Iris pigment epithelial cell (primary cell): ENCODE results near the gene RETREG2.

Source experiments
- DNase-seq: peaks from one replicate; pipeline ENCODE4 v3.0.0-alpha.2; 2011; ENCODE audit warnings: low read depth

Gene RETREG2

DNA sequence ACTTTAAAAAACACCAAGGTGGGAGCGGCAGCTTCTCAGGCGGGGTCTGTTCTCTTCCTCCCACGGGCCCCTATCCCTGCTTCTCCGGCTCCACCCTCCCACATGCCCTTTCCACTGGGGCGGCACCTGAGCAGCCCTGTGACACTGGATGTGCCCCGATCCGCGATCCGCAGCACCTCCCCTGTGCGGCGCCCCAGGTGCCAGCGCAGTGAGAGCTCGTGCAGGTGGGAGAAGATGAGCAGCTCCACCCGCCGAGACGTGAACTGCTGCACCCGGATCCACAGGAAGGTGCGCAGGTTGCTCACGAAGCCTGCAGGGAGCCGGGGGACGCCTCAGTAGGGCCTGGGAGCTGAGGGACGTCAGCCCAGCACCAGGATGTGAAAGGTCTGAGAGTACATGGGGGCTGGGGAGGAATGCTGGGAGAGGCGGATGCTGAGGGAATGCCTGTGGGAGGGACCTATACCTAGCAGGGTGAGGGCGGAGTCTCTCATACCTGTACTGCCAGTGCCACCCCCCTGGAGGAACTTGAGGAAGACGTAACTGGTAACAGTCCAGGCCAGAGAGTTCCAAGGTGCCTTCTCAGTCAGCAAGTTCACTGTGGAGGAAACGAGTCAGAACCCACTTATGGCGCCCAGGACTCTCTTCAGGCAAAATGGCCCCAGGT lies 37.9 kb downstream of the RETREG2 start:
- no peak for DNase-seq

DNA sequence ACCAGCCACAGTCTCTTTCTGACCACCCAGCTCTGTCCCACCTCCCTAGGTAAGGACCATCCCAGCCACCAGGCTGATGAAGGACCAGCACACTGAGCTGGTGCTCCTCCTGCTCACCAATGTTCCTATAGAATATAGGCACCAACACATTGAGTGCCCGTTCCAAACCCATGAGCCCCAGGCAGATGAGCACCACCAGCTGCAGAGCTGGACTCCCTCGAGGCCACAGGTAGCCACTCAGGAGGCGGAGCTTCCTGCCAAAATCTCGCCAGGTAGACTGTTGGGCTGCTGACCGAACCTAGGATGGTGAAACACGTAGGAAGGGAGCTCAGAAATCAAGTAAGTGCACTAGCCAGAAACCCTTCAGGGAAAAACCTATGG lies 38.5 kb downstream of the RETREG2 start:
- no peak for DNase-seq

DNA sequence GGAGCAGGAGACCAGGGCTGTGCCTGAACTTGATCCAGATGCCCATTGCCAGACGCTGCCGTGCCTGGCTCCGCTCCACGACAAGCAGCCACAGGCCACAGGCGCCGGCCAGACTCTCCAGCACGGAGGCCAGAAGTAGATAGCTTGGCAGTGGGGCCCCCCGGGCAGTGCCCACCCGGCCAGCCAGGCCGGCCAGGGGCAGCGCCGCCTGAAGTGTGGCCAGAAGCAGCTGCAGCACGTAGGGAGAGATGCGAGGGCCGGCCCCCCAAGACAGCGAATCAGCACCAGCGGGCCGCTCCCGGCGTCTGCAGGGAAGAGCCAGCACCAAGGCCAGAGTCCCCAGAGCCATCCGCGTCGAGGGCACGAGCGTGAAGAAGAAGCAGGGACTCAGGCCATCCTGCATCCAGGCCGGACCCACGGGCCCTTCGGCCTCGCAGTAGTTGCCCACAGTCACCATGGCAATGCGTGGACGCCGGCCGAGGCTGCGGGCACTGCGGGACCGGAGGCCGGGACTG lies 40.2 kb downstream of the RETREG2 start:
- peak; percentile 90 for DNase-seq

DNA sequence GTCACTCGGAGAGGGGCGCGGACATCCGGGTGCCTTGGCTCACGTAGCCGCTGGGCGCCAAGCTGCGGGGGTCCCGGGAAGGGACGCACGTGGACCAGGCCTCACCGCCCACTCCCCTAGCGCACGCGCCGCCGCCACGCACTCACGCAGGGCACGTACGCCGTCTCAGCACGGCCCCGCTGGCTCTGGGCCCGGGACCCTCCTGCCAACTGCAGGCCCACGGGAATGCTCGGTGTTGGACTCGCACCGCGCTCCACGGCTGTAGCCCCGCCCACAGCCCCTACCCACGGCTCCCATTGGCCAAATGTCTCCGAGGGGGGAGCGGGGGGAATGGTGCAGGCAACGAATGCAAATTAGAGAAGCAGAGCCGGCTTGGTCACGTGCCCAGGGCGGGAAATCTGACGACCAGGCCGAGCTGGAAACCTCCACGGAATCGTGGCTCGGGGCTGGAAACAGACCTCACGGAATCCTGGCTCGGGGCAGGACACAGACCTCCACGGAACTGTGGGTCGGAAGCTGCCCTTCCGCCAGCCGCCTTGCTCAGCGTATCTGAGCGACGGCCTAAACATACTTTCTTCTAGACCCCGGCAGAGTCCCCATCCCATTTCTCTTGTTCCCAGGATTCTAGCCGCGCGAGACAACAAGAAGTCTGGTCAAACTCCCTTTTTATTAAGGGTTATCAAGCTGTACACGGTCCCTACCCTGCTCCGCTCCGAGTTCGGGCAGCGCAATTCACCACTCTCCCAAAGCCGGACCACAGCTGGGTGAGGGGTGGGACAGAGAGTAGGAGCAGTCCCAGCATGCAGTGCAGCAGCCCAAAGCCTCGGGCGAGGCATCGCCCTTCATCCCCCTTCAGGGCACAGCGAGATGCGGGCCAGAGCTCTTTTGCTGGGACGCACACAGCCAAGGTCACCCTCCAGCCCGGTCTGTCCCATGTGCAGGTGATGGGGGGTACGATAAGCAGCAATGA lies 40.9 kb downstream of the RETREG2 start, which contains the start of gene ABCB6:
ABCB6 (minus strand) TSS at position 227 of the 970 bp plus-strand sequence. CDS start 285 bp downstream, outside the sequence.
- peak; percentile 94 for DNase-seq

DNA sequence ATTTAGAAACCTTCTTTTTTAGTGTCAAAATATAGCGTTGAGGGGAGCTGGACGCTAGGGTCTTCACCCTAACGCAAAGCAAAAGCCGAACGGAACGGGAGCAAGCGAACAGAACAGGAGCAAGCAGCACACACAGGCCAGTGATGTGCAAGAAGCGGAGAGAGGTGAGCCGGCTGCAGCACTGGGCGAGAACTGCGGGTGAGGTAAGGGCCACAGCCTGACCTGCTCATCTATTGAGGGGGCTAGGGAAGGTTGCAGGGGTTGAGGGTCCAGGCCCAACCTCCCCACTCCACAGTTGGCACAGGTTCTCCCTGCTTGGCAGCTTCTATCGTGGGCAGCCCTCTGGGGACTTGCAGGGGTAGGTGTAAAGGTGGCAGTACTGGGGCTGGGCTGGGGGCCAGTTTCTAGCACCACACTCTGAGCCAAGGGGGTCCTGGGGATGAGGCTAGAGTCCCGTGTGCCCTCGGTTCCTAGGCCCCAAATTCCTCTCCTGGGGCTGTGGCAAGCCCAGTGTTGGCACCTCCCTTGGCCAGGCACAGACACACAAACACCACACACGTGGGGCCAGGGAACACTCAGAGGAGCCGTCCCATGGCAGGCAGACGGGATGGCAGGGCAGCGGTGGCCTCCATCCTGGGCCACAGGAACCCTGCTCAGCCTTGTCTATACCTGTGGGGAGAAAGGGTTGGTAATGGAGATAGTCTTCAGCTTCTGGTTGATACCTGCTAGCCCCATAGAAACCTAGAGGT lies 41.9 kb downstream of the RETREG2 start:
- DNase-seq, result no peak

DNA sequence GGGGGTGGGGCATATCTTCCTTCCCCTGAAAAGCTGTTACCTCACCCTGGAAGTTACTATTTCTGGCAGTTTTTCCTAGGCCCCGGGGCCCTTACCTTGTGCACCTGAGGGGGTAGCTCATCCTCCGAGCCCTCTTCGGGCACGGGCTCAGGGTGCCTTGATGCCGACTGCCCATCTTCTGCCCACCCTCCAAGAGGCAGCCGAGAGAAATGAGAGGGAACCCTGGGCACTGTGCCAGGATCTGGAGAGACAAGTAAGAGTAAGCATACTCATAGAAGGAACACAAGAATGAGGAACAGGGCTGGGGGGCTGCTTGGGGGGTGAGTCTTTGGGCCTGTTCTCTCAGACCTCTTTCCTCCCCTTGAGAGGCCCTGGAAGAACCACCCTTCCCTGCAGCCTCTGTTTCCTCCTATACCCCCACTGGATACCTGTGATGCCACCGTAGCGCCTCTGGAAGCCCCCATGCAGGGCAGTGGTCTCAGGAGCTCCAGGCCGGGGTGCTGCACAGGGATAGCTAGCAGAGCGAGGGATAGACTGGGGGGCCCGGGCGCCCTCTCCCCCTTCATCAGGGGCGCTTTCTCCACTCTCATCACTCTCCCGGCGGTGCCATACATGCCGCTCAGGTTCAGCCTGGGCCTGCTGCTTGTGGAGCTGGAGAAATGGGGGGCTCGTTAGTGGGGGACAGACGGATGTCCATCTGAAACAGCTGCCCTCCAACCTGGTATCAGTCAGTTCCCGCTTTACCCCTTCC lies 42.8 kb downstream of the RETREG2 start:
- DNase-seq, result no peak

DNA sequence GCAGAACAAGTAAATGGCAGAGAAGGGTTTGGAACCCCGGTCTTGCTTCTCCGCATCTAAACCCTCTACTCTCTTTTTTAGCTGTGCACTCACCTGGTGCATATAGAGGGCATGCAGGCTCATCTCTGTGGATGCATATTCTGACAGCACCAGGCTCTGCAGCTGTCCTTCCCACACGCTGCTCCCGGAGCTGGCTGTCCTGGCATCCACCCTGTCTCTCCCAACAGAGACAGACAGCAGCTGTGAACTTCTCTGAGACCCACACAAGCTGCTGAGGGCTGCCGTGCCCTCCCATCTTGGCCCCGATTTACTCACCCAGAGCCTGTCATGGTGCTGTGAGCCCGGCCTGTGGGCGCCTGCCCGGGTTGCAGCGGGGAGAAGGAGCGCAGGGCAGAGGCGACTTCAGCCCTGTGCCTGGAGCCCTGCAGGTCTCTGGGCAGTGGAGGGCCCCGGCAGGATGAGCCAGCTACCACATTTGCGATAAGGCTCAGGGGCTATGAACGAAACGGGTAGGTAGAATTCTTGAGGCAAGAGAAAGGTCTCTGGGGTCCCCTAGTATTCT lies 44.0 kb downstream of the RETREG2 start:
- DNase-seq, result no peak

DNA sequence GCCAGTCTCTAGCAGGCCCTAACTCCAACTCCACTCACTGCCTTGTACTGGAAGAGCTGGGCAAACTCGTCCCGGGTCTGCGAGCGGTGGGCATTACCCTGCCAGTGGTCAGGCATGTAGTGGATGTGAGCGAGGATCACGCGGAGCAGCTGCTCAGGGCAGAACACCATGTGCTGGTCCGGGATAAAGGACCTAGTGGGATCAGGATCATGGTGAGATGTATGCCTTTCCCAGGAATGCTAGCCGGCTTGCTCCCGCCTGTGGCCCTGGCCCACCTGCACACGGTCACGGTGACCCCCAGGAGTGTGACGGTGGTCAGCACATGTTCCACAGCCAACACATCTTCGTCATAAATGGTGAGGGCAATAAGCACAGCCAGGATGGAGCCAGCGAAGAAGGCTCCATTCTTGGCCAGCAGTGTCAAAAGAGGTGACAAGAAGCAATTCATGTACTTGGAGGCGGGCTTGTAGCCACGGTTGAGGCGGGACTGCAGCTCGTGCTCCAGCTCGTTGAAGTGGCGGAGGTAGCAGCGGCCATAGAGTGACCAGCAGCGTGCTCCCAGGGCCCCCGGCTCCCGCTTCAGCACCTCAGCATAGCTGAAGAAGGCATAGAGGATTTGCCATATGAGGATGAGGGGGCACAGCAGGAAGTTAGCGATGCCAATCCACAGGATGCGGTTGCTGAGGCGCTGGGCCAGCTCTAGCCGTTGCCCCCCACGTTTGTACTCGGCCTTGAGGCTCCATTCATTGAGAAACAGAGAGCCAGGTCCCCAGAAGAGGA lies 45.9 kb downstream of the RETREG2 start:
- no peak for DNase-seq

DNA sequence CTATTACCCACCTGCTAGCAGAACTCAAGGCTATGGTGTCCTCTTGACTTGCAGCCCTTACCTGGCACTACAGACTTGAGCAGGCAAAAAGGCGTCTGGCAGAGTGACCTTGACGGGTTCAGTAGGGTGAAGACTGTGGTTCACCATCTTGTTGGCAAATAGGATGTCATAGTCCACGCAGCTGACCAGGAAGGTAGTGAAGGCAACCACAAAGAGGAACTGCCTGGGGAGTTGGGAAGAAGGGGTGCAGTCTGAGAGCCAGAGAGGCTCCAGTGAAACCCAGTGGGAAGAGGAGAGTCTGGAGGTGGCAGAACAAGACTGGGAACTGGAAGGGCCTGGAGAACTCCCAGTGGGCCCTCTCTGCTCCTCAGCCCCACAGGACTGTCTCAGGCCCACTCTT lies 47.3 kb downstream of the RETREG2 start:
- DNase-seq, result no peak

DNA sequence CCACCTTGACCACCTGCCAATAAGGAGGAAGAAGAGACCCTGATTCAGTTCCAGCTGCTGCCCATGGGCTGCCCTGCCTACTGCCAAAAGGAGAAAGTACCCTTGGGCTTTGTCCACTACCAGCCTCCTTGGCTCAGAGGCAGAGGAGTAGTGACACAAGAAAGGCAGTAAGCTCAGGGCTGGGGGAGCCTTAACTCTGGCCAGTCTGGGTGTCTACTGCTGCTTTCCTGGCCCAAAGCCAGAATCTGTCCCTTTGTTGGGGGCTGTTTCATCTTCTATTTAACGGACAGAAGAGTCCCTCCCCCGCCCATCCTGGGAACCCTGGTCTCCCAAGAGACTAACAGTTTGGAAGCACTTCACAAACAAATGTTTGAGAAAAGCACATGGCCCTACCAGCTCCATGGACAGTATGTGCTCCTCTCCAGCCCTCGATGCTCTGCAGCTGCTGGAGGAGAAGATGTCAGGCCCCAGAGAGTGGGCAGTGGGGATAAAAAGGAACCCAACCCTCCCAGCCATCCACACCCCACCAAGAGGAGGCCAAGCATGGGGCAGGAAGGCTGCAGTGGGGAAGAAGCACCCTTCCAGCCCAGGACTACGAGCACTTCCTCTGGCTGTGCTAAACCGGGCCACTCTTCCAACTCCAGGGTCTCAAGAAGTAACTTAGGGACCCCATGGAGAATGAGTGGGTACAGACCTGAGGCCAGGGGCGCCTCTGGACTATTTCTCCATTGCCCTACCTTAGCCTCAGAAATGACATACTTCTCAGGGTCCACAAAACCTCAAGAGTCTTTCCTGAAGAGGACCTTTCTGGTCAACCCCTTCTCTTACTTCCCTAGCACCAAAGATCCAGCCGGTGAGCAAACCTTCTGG lies 50.2 kb downstream of the RETREG2 start:
- DNase-seq, result no peak

DNA sequence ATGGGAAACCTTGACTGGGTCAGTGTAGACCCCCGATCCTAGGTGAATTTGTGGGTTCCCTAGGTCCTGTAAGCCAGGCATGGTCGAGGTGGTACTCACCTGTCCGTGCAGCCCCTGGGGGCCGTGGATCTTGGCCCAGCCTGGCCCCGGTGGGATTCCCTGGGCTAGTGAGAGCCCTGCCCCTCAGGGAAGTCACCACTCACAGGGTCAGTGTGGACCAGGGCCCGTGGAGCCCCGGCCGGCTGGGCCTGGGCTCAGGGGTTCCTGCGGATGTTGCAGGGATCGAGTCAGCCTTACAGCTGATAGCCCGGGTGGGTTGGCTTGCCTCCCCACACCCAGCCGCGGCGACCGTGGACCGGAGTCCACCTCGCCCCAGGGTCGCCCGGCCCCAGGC lies 50.8 kb downstream of the RETREG2 start:
- no peak for DNase-seq

DNA sequence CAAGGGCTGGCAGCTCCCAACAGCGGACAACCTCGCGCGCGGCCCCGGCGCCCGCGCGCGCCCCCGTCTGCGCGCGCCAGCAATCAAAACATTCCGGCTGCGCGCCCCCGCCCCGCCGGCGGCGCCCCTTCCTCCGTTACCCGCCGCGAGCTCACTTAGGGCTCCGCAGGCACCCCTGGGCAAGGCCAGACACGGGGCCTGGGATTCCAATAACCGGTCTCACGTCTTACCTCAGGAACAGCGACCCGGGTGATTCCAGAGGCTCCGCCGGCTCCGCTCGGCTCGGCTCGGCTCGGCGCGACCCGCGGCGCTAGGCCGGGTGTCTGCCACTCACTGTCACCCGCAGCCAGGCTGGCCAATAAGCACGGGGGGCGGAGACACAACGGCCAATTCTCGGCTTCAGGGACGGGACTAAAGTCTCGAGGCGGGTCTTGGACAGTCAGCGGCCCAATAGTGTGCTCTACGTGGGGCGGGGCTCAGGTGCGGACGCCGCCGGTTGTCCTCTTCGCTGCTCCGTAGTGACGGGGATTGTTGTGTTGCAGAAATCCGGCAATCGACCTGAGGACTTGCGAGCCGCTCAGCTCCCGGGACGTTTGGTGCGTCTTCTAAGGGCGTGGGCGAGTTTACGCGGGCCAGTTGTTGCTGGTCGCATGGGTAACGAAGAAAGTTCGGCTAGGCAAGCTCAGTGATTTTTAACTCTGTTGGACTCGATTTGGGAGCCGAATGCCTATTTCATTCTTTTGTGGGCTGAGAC lies 51.4 kb downstream of the RETREG2 start, which contains the start of the genes ANKZF1 and ATG9A:
ANKZF1 (plus strand) TSS at position 502 of the 754 bp plus-strand sequence. CDS start 452 bp downstream, outside the sequence.
ATG9A (minus strand) TSS at position 332 of the 754 bp plus-strand sequence. CDS start 1,612 bp downstream, outside the sequence.
- peak; percentile 100 for DNase-seq

DNA sequence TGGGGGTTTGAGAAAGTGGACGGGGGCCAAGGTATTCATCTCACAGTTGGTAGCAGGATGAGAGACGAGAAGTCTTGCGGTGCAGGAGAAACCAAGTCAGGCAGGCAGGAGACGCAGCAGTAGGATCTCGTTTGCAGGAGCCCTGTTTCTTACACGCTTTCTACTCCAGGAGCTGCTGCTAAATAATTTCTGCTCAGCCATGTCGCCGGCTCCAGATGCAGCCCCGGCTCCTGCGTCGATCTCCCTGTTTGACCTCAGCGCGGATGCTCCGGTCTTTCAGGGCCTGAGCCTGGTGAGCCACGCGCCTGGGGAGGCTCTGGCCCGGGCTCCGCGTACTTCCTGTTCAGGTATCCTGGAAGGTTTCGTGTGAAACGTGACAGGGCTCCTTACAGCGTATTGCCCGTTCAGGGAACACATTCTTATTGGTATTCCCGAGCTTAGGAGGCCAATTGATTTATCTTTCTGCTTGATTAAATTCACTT lies 52.0 kb downstream of the RETREG2 start:
- DNase-seq, result peak; percentile 55

DNA sequence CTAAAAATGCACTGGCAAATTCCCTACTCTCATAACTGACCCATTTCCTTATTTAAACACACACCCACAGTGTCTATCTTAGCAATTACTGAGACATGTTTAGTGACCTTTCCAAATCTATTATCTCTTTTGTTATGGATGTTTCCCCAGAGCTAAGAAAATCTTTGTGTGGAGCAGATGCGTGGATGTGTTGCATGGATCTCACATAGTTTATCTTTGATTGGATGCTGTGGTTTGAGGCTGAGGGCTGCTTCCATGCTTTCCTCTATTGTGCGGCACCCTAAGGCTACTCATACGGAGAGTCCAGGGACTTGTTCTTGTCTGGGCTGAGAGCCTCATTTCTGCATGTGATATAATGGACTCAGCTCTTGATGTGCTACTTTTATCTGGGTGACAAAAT lies 56.3 kb downstream of the RETREG2 start:
- no peak for DNase-seq
